Progenitor cell of endocrine pancreas (in vitro differentiated cells): ENCODE data around the gene ODF2L. TPM values are rescaled to one million over a fixed set of nuclear protein-coding genes. Genes with fewer than 3 reads are reported as not detected.

Experiments used
- DNase-seq: peaks from one replicate; pipeline ENCODE4 v3.0.0; 2021; ENCODE audit warnings: low spot score; ENCODE audit not compliant: unreplicated experiment
- H3K27ac Mint-ChIP-seq: 2 replicates; pipeline ENCODE4 v1.8.0; 2021; ENCODE audit warnings: mild to moderate bottlenecking, moderate library complexity, mixed read lengths
- H3K27me3 Mint-ChIP-seq: 2 replicates; pipeline ENCODE4 v1.8.0; 2021; ENCODE audit warnings: mixed read lengths
- H3K36me3 Mint-ChIP-seq: 2 replicates; pipeline ENCODE4 v1.8.0; 2022; ENCODE audit warnings: mixed read lengths; ENCODE audit not compliant: insufficient read depth
- H3K4me1 Mint-ChIP-seq: 2 replicates; pipeline ENCODE4 v1.8.0; 2021; ENCODE audit warnings: low read depth, mixed read lengths
- H3K4me3 Mint-ChIP-seq: 2 replicates; pipeline ENCODE4 v1.8.0; 2021; ENCODE audit warnings: low read depth, mild to moderate bottlenecking, moderate library complexity, mixed read lengths
- H3K9me3 Mint-ChIP-seq: 2 replicates; pipeline ENCODE4 v1.8.0; 2021; ENCODE audit warnings: low read depth, mixed read lengths
- CTCF ChIP-seq: fragments of 200-600 bp; sonication (generic); IDR thresholded peaks from one replicate; pipeline ENCODE4 v1.5.0; 2021; ENCODE audit warnings: antibody characterized with exemption, mild to moderate bottlenecking; ENCODE audit not compliant: unreplicated experiment
- total RNA-seq: library from RNA; stranded (reverse); gene quantifications from 2 replicates; pipeline ENCODE4 v1.2.1, GENCODE V29; 2021

The ODF2L gene
- total RNA-seq, 1 donor from 2014 or later, result 111 TPM

- Mint-ChIP-seq H3K27ac (no peak overlapping the region), H3K9me3 (peaks cover 11% of the 10 kb centered on the region), H3K4me3 (no peak overlapping the region), H3K4me1 (peaks cover 16% of the 10 kb centered on the region), H3K36me3 (peaks cover 25% of the 10 kb centered on the region), H3K27me3 (no peaks in the 10 kb centered on the region)
- no peak for DNase-seq
- TF ChIP-seq CTCF, result no peak
These were observed 7.3 kb downstream of the ODF2L start for GRCh38 chr1:86388777-86389176.

GRCh38 chr1:86387916-86388627 is 8.1 kb downstream of the ODF2L start:
- Mint-ChIP-seq H3K27me3 (no peaks in the 10 kb centered on the region), H3K9me3 (peaks cover 11% of the 10 kb centered on the region), H3K4me3 (no peak overlapping the region), H3K4me1 (peaks cover 9% of the 10 kb centered on the region), H3K27ac (no peak overlapping the region), H3K36me3 (peaks cover 25% of the 10 kb centered on the region)
- no peak for DNase-seq
- TF ChIP-seq CTCF, result no peak

DNA sequence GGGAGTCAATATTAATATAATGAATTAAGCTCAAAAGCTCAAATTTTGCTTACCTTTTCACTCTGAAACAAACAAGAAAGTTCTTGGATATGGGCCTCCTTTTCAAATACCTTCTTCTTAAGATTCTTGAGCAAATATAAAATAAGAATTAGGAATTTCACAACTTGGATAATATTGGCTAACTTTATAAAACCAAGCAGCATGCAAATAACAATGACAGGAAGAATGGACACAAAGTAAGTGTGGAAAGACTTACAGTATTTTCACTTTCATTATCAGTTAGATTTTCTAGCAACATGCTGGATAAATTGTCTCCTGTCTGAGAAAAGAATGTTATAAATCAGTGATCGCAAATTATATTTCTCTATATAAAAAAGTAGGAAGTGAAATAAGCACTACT is 13.2 kb downstream of the ODF2L start:
- Mint-ChIP-seq H3K27me3 (no peaks in the 10 kb centered on the region), H3K9me3 (peaks cover 6% of the 10 kb centered on the region), H3K4me1 (no peaks in the 10 kb centered on the region), H3K4me3 (no peak overlapping the region), H3K36me3 (peaks cover 10% of the 10 kb centered on the region), H3K27ac (no peak overlapping the region)
- no peak for TF ChIP-seq CTCF
- DNase-seq, result no peak

DNA sequence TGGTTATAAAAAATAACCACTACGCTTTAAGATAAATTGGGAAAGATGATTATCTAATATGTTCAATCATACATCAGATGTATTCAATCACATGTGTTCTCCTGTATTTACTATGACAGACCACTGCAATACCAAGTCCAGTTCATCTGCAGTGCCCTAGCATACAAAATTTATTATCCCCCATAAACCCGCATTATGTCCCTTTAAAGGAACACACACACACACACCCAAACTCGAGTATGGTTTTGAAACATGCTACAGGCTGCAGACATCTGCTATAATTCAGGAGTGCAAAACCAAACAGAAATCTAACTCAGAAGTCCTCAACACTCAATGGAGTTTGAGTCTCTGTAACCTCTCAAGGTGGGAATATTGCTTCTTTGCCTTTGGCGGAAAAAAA is 14.9 kb downstream of the ODF2L start:
- H3K4me1 Mint-ChIP-seq, result no peaks in the 10 kb centered on the region
- H3K9me3 Mint-ChIP-seq, result peaks cover 18% of the 10 kb centered on the region
- H3K36me3 Mint-ChIP-seq, result peaks cover 27% of the 10 kb centered on the region
- no peak overlapping the region for H3K4me3 Mint-ChIP-seq
- no peak for DNase-seq
- no peak for TF ChIP-seq CTCF
- no peak overlapping the region for H3K27ac Mint-ChIP-seq
- no peaks in the 10 kb centered on the region for H3K27me3 Mint-ChIP-seq

DNA sequence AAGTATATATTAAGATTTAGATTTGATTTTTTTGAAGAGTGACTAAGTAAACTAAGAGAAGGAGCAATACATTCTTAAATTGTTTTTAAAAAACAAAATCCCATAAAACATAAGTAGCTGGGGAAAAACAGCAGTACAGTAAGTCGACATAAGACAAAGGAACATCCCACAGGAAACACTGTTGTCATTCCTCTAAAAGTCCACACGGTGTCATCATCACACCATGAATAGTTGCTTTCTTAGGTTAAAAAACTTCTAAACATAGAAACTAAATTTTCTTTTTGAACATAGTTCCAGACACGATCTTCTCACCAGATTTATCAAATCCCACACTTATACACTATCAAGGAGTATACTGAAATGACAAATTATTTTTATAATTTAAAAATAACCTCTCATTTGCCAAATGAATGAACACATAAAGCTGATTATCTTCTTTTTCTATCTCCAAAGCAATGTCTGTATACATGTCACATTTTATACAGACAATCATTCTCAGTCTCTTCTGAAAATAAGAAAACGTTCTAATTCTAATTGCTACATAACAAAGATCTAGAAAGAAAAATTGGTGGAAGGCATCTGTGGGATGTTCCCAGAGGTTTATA is 15.8 kb downstream of the ODF2L start:
- Mint-ChIP-seq H3K27ac (no peak overlapping the region), H3K27me3 (no peaks in the 10 kb centered on the region), H3K4me3 (no peak overlapping the region), H3K4me1 (no peaks in the 10 kb centered on the region), H3K36me3 (peaks cover 29% of the 10 kb centered on the region), H3K9me3 (peaks cover 18% of the 10 kb centered on the region)
- TF ChIP-seq CTCF, result peak; percentile 80
- no peak for DNase-seq
